Pons (tissue), 1 donor: Measurements from ENCODE around the gene ZC3H12D.
"Not testable (repeated sequence)": the region's sequence is repeated elsewhere in the genome, so short reads cannot be mapped to it uniquely, and the experiment has no call there.

Experiments
- DNase-seq: peaks from one replicate; pipeline ENCODE4 v3.0.0-alpha.2; 2016; ENCODE audit warnings: low spot score

The ZC3H12D gene

GRCh38 chr6:149484733-149485700 is at the start of gene ZC3H12D:
TSS of gene ZC3H12D (minus strand) at chr6:149485014. CDS start at chr6:149474543, 10,471 bp downstream.
- DNase-seq, result no peak

- no peak for DNase-seq
These were observed 44.8 kb upstream of the ZC3H12D start for GRCh38 chr6:149529650-149530049.

GRCh38 chr6:149515494-149515893 is 30.7 kb upstream of the ZC3H12D start:
- DNase-seq, result no peak

- DNase-seq, result peak; percentile 30
These were observed 29.1 kb upstream of the ZC3H12D start for GRCh38 chr6:149513915-149514314.

- no peak for DNase-seq
These were observed 26.1 kb upstream of the ZC3H12D start for GRCh38 chr6:149510793-149511512.

- DNase-seq, result no peak
These were observed 23.7 kb upstream of the ZC3H12D start for GRCh38 chr6:149508485-149508884.

- no peak for DNase-seq
These were observed 19.1 kb upstream of the ZC3H12D start for GRCh38 chr6:149503872-149504271.

- no peak for DNase-seq
These were observed 18.5 kb upstream of the ZC3H12D start for GRCh38 chr6:149503276-149503675.

- no peak for DNase-seq
These were observed 17.0 kb upstream of the ZC3H12D start for GRCh38 chr6:149501768-149502167.

- no peak for DNase-seq
These were observed 16.4 kb upstream of the ZC3H12D start for GRCh38 chr6:149501201-149501600.

GRCh38 chr6:149500096-149500495 is 15.3 kb upstream of the ZC3H12D start:
- DNase-seq, result no peak

GRCh38 chr6:149499066-149499465 is 14.3 kb upstream of the ZC3H12D start:
- no peak for DNase-seq

GRCh38 chr6:149497365-149497764 is 12.6 kb upstream of the ZC3H12D start:
- DNase-seq, result no peak

GRCh38 chr6:149496597-149496996 is 11.8 kb upstream of the ZC3H12D start:
- not testable (repeated sequence) for DNase-seq

GRCh38 chr6:149495349-149496016 is 10.7 kb upstream of the ZC3H12D start:
- not testable (repeated sequence) for DNase-seq

GRCh38 chr6:149494810-149495209 is 10.0 kb upstream of the ZC3H12D start:
- DNase-seq, result not testable (repeated sequence)

GRCh38 chr6:149493761-149494320 is 9.0 kb upstream of the ZC3H12D start:
- DNase-seq, result no peak

GRCh38 chr6:149492798-149493343 is 8.1 kb upstream of the ZC3H12D start:
- DNase-seq, result no peak

GRCh38 chr6:149489967-149490366 is 5.2 kb upstream of the ZC3H12D start:
- no peak for DNase-seq

GRCh38 chr6:149488815-149489214 is 4.0 kb upstream of the ZC3H12D start:
- DNase-seq, result no peak

GRCh38 chr6:149487316-149487715 is 2.5 kb upstream of the ZC3H12D start:
- DNase-seq, result no peak
